Limb (tissue), 2 donors: ENCODE results near the gene SOX2.

Source experiments
- DNase-seq, 2 donors: peaks; one replicate each; pipeline ENCODE4 v3.0.0-alpha.2; 2016; ENCODE audit errors: extremely low spot score in 2 of 2

SOX2 gene

DNA sequence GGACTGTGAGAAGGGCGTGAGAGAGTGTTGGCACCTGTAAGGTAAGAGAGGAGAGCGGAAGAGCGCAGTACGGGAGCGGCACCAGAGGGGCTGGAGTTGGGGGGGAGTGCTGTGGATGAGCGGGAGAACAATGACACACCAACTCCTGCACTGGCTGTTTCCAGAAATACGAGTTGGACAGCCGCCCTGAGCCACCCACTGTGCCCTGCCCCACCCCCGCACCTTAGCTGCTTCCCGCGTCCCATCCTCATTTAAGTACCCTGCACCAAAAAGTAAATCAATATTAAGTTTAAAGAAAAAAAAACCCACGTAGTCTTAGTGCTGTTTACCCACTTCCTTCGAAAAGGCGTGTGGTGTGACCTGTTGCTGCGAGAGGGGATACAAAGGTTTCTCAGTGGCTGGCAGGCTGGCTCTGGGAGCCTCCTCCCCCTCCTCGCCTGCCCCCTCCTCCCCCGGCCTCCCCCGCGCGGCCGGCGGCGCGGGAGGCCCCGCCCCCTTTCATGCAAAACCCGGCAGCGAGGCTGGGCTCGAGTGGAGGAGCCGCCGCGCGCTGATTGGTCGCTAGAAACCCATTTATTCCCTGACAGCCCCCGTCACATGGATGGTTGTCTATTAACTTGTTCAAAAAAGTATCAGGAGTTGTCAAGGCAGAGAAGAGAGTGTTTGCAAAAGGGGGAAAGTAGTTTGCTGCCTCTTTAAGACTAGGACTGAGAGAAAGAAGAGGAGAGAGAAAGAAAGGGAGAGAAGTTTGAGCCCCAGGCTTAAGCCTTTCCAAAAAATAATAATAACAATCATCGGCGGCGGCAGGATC, at the start of gene SOX2:
SOX2 (plus strand) TSS at position 601 of the 811 bp plus-strand sequence. CDS start 436 bp downstream, outside the sequence.
- DNase-seq: peak; percentile 59 to 85

GRCh38 chr3:181683563-181683962, 28.2 kb upstream of the SOX2 start:
- no peak for DNase-seq

GRCh38 chr3:181687190-181687589, 24.5 kb upstream of the SOX2 start:
- DNase-seq: no peak

- no peak for DNase-seq
Observed at GRCh38 chr3:181687731-181688130, 24.0 kb upstream of the SOX2 start.

- DNase-seq: no peak
Observed at GRCh38 chr3:181689546-181689945, 22.2 kb upstream of the SOX2 start.

DNA sequence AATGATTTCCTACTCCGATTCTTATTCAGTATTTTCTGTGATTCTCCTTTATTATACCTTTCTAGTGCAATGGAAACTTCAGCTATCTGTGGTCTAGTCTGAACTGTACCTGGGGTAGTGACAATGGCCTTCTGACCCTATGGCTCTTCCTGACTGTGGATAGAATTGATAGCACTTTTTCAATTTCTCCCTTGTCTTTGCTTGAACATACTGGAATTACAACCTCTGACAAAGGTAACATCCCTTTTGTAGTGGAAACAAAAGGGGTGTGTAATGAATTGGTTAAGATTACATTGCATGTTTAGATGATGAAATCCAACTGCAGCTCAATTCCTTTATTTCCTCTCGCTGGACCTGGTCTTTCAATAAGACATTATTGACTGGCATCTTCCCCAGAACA, 21.0 kb upstream of the SOX2 start:
- DNase-seq: no peak

GRCh38 chr3:181691901-181692300, 19.8 kb upstream of the SOX2 start:
- no peak for DNase-seq

GRCh38 chr3:181692311-181693145, 19.2 kb upstream of the SOX2 start:
- DNase-seq: no peak

- no peak for DNase-seq
Observed at GRCh38 chr3:181693280-181693679, 18.4 kb upstream of the SOX2 start.

GRCh38 chr3:181694805-181695660, 16.7 kb upstream of the SOX2 start:
- DNase-seq: peak in 1 of 2 donors; percentile 73

DNA sequence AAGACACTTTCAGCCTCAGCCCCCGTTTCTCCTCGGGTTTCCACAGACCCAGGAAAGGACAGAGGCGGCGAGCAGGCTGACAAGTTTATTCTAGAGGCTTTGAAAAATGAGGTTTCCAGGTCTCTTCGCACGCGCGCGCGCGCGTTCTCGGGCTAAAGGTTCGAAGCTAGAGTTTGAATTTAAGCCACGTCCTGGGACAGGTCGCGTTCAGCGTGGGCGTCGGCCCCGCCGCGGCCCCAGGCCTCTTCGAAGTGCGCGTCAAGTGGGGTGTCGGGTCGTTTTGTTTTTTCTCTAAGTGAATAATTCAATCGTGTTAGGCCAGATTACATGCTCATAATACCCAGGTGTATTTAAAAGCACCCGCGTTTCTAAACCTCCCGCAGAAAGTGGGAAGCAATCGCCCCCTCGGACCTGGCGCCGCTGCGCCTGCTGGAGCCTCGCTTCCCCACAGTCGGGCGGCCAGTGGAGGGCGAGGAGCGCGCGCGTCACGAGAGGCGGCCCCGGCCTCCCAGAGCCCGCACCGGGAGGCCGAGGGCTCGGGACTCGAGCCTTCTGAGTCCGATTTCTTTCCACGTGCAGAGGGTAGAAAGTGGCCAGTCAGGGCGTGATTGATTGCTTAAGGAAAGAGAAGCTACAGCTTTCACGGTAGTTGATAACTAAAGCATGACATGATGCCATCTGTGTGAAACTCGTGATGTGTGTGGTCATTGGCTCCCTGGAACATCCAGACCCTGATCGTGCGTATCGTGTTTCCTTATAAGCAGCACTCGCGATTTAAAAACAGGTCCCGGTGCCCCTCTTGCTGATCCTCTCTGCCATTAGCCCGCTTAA, 15.8 kb upstream of the SOX2 start:
- DNase-seq: peak in 1 of 2 donors; percentile 63

- DNase-seq: no peak
Observed at GRCh38 chr3:181696626-181697230, 15.0 kb upstream of the SOX2 start.

DNA sequence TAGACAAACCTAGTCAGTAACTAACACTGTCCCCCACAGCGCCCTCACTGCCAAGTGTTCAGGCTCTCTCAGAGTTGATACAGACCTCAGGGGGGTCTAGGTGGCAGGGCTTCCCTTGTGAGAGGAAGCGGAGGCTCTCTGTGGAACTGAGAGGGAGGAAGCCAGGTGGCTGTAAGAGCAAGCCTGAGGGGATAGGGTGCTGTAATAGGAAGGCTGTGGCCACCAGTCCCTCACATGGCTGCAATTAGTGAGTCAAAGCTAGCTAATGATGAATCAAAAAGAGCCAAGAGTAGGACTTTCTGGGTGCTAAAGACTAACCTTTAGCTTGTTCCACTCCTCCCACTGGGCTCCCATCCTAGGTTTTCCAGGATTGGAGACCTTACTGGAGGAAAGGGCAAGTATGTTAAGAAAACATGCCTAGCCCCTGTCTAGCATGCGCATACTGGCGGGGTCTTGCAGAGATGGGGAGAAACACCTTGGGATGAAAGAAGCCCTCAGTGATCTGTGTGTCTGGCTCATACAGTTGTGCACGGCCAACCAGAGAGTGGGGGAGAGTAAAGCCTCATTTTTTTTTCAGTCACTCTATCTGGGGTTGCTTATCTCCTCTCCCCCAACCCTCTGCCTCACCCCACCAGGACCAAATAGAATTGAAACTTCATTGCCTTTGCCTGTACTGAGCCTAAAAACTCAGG, 13.3 kb upstream of the SOX2 start:
- no peak for DNase-seq

DNA sequence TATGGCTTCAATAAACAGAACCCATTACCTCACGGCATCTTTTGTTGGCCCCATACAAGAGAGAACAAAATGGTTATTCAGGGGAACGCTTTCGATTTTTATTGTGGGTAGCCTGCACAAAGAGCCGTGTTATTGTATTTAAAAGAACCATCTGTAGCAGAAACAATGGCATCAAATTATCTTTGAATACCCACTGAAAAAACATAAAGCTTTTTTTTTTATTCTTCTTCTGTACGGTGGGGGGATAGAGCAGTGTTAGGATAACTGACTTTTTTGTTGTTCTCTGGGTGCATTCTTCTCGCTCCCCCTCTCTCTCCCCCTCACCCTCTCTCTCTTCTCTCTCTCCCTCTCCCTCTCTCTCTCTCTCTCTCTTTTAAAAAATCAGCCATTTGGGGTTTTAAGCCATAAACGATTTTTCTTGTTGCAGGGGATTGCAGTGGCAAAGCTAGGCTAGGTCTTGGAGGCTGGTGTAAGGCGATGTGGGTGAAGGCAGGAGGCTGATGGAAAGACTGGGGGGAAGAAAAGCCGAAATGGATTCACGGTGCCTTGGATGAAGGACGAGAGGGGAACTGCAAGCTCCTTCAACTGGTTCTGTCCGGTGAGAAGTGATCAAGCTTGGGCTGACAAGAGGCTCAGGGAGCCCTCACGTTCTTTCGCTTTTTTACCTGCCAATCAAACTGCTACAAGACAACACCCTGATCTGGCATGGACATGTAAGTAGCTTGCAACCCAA, 12.4 kb upstream of the SOX2 start:
- DNase-seq: no peak

GRCh38 chr3:181700168-181701087, 11.3 kb upstream of the SOX2 start:
- DNase-seq: peak; percentile 86 to 89

DNA sequence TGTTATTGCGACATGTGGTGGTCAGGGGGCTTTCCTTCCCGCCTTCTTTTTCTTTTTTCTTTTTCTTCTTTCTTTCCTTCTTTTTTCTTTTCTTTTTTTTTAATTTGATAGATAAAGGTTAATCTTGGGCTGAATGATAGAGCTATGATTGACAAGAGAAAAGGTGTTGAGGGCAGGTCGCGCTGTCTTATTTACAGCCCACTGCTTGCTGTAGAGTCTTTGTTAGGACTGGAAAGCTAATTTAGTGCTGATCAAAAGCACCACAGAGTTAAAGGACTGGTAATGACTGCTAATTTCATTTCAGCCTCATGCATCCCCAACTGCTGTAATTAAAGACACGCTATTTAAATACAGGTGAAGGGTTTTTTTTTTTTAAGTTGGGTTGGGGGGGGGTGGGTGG, 10.6 kb upstream of the SOX2 start:
- no peak for DNase-seq

- peak in 1 of 2 donors; percentile 65 for DNase-seq
Observed at GRCh38 chr3:181703601-181704420, 7.9 kb upstream of the SOX2 start.
